Lower leg skin (tissue), 4 donors: ENCODE measurements around the gene ASAP2. TPM values are rescaled to one million over a fixed set of nuclear protein-coding genes. Genes with fewer than 3 reads are reported as not detected.

Experiments
- DNase-seq, 2 donors: peaks; one replicate each; pipeline ENCODE4 v3.0.0-alpha.2; 2019; ENCODE audit warnings: low spot score in 2 of 2
- H3K4me3 ChIP-seq: fragments of 200-600 bp; sonication (generic); 2 replicates; pipeline ENCODE4 v1.5.1; 2017; ENCODE audit warnings: mild to moderate bottlenecking, low read depth; ENCODE audit not compliant: poor library complexity, severe bottlenecking
- POLR2A ChIP-seq, 2 donors: fragments of 450-650 bp; IDR thresholded peaks; one replicate each; pipeline ENCODE4 v1.6.1; 2016 to 2017; ENCODE audit warnings: antibody characterized with exemption in 2 of 2, mild to moderate bottlenecking in 1 of 2, moderate library complexity in 1 of 2
- WGBS, 2 donors: methylation state at CpG; one replicate each; pipeline ENCODE4 v1.1.5; 2018; 5-methylcytosine and 5-hydroxymethylcytosine counted together
- intact Hi-C: fragments of 100-400 bp; cut with DNase I; formaldehyde crosslinking; loops from one replicate; pipeline ENCODE4 v1.15.0; 2023; ENCODE audit warnings: low total_unique reads
- total RNA-seq, 4 donors: library from RNA; depleted of rRNA; stranded (reverse); fragments of >200 nt; gene quantifications; one replicate each; pipeline ENCODE4 v1.1.0, GENCODE V29; 2016
- TF ChIP-seq, protein P1 (sequence below), 3 donors: fragments of 450-650 bp; IDR thresholded peaks; one replicate each; pipeline ENCODE4 v1.5.1; 2016; ENCODE audit warnings: antibody characterized with exemption in 3 of 3, mild to moderate bottlenecking in 3 of 3, moderate library complexity in 2 of 3

Gene ASAP2
- total RNA-seq, 4 donors from 2014 or later = 30.4 to 40.7 (median 33.1) TPM

DNA sequence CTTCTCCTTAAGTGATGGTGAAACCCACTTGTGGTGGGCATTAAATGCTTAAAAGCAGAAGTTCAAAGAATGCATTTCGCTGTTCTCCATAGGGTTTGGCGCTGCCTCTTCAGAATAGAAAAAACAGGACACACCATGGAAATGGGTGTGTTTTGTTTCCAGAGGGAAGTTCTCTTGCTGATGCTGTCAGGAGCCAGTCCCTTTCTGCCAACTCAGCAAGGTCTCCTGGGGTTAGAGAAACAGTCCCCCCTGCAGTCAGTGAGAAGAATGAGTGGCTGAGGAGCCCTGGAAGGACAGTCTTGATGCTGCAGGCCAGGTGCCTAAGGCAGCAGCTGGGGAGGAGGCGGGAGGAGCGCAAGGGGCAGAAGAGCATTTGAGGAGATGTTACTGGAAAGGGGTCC is 37.8 kb upstream of the ASAP2 start:
- WGBS, 2 donors = 93 to 97% methylated on average over 4 of the region's 4 CpGs
- TF ChIP-seq, protein P1, sequence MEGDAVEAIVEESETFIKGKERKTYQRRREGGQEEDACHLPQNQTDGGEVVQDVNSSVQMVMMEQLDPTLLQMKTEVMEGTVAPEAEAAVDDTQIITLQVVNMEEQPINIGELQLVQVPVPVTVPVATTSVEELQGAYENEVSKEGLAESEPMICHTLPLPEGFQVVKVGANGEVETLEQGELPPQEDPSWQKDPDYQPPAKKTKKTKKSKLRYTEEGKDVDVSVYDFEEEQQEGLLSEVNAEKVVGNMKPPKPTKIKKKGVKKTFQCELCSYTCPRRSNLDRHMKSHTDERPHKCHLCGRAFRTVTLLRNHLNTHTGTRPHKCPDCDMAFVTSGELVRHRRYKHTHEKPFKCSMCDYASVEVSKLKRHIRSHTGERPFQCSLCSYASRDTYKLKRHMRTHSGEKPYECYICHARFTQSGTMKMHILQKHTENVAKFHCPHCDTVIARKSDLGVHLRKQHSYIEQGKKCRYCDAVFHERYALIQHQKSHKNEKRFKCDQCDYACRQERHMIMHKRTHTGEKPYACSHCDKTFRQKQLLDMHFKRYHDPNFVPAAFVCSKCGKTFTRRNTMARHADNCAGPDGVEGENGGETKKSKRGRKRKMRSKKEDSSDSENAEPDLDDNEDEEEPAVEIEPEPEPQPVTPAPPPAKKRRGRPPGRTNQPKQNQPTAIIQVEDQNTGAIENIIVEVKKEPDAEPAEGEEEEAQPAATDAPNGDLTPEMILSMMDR (IDR thresholded peaks at IDR 0.05) = no peak
- TF ChIP-seq POLR2A (IDR thresholded peaks at IDR 0.05) = no peak
- intact Hi-C loops = no loop called here
- no peak for DNase-seq
- H3K4me3 ChIP-seq = no peak overlapping the region

DNA sequence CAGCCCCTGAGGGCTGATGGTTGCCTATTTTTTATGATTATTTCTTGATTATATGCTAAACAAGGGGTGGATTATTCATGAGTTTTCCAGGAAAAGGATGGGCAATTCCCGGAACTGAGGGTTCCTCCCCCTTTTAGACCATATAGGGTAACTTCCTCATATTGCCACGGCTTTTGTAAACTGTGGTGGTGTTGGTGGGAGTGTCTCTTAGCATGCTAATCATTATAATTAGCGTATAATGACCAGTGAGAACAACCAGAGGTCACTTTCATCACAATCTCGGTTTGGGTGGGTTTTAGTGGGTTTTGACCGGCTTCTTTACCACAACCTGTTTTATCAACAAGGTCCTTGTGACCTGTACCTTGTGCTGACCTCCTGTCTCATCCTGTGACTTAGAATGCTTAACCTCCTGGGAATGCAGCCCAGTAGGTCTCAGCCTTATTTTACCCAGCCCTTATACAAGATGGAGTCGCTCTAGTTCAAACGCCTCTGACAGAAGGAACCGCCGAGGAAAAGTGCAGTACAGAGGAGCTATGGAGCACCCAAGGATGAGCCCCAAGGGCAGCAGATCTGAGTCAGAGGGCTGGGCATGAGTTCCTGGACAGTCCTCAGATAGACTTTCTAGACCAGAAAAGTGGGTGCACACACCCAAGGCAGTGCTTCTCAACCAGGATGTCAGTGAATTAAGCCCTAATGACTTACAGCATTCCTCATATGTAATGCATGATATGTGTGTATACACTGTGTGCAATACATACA is 37.1 kb upstream of the ASAP2 start:
- intact Hi-C loops = no loop called here
- TF ChIP-seq POLR2A (IDR thresholded peaks at IDR 0.05) = no peak
- TF ChIP-seq, protein P1 (IDR thresholded peaks at IDR 0.05) = no peak
- H3K4me3 ChIP-seq = no peak overlapping the region
- no peak for DNase-seq
- 76 to 77% methylated on average over 9 of the region's 9 CpGs for WGBS, 2 donors

DNA sequence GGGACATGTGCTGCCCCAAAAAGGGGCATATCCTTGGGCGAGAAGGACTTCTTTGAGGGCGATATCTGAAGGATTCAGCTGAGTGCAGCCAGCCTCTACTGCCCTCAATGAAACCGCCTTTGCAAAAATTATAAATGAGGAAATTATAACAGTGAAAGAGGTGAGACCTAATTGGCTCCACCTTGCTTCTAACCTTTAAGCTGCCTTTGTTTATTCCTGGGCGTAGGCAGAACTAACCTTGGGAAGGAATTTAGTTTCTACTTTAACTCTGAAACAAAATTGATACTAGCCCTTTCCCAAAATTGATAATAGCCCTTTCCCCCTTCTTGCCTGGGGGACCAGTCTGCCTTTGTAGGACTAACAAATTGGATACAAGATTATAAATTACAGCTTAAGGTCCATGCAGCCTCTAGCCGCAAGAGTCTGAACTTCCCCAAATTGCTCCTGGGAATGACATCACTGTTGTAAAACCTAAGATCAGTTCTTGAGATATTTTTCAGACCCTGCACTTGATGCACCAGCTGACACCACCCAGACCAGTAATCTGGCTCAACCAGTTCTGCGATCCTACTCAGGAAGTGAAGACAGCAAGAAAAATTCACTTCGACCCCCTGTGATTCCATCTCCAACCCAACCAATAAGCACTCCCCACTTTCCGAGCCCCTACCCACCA is 36.0 kb upstream of the ASAP2 start:
- WGBS, 2 donors = 55 to 60% methylated on average over 8 of the region's 8 CpGs
- intact Hi-C loops = no loop called here
- DNase-seq = no peak
- H3K4me3 ChIP-seq = no peak overlapping the region
- TF ChIP-seq, protein P1 (IDR thresholded peaks at IDR 0.05) = no peak
- TF ChIP-seq POLR2A (IDR thresholded peaks at IDR 0.05) = no peak

- WGBS, 2 donors = 56 to 64% methylated on average over 10 of the region's 10 CpGs
- intact Hi-C loops = no loop called here
- TF ChIP-seq, protein P1 (IDR thresholded peaks at IDR 0.05) = no peak
- no peak for TF ChIP-seq POLR2A (IDR thresholded peaks at IDR 0.05)
Measured at GRCh38 chr2:9174771-9175437, 31.7 kb upstream of the ASAP2 start.

DNA sequence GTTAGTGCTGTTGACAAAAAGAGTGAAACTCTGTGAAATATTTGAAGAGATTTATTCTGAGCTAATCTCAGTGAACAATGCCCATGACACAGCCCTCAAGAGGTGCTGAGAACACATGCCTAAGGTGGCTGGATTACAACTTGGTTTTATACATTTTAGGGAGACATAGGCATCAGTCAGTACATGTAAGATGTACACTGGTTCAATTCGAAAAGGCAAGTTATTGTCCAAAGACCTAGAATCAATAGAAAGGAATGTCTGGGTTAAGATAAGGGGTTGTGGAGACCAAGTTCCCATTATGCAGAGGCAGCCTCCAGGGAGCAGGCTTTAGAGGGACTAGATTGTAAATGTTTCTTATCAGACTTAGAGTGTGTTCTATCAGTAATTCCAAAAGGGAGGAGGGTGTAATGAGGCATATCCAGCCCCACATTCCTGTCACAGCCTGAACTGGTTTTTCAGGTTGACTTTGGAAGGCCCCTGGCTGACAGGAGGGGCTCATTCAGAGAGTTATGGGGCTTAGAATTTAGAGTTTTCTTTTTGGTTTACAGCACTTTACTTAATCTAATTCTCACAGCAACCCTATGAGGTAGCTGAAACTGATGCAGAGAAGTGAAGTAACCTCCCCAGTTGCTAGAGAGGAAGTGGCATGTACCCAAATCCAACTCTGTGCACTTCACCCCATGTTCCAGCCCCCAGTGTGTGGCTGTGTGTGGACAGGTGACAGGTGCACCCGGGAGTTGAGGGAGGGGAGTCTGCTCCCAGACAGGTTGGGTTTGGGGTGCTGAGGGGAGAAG is 28.3 kb upstream of the ASAP2 start:
- TF ChIP-seq, protein P1 (IDR thresholded peaks at IDR 0.05) = no peak
- TF ChIP-seq POLR2A (IDR thresholded peaks at IDR 0.05) = no peak
- H3K4me3 ChIP-seq = no peak overlapping the region
- WGBS, 2 donors = 24 to 37% methylated on average over 2 of the region's 2 CpGs
- no peak for DNase-seq
- intact Hi-C loops = no loop called here

More at GRCh38 chr2:9174771-9175437, 31.7 kb upstream of the ASAP2 start:
- DNase-seq = no peak
- no peak overlapping the region for H3K4me3 ChIP-seq
